Suppressor macrophage treated with lipopolysaccharide for 4 hours (primary cell): Measurements from ENCODE around the gene ATRIP.

ENCODE experiments used
- DNase-seq: peaks from one replicate; pipeline ENCODE4 v3.0.0-alpha.2; 2020

The ATRIP gene

DNA sequence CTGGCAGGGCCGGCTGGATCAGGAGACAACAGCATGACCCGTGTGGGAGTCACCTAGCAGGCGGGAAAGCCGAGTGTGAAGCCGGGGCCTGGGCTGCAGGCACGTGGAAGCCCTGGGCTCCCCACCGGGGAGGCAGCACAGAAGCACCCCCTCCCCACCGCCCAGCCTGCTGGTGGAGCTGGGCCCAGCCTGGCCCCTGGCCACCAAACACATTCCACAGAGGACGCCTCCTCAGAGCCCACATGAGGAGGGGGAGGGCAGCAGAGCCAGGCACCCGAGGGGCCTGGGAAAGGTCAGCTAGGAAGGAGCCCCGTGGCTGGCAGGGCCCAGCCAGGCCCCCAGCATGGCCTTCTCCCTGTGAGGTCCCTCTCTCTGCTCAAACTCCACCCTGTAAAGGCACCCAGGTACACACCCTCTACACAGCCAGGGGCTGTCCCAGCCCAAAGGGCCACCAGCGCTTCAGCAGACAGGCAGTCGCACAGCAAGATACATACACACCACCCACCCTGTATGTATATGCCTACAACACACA lies 21.2 kb upstream of the ATRIP start:
- DNase-seq: no peak

DNA sequence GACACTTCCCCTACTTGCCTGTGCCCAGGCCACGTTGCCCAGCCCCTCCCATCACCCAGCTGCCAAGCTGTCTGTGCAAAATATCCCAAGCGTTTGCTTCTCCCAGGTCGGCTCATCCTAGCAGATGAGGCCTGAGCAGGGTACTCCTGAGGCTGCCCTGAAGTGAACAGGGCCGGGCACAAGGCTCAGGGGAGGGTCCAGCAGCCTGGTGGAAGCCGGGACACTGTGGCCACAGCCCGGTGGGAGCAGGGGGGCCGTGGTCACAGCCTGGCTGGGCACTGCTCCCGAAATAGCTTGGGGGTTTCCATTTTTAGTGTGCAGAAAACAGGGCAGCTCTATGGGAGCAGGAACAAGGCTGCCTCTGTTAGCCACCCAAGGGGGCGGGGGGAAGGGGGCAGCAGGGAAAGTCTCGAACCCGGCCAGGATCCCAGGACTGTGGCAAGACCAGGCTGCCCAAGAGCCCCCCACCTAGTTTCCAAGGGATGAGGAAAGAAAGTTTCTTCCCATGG lies 20.1 kb upstream of the ATRIP start:
- DNase-seq: no peak

- DNase-seq: no peak
Measured at GRCh38 chr3:48426944-48427629, 19.4 kb upstream of the ATRIP start.

GRCh38 chr3:48427630-48427962 lies 18.9 kb upstream of the ATRIP start:
- DNase-seq: no peak

GRCh38 chr3:48428088-48428571 lies 18.4 kb upstream of the ATRIP start:
- DNase-seq: no peak

DNA sequence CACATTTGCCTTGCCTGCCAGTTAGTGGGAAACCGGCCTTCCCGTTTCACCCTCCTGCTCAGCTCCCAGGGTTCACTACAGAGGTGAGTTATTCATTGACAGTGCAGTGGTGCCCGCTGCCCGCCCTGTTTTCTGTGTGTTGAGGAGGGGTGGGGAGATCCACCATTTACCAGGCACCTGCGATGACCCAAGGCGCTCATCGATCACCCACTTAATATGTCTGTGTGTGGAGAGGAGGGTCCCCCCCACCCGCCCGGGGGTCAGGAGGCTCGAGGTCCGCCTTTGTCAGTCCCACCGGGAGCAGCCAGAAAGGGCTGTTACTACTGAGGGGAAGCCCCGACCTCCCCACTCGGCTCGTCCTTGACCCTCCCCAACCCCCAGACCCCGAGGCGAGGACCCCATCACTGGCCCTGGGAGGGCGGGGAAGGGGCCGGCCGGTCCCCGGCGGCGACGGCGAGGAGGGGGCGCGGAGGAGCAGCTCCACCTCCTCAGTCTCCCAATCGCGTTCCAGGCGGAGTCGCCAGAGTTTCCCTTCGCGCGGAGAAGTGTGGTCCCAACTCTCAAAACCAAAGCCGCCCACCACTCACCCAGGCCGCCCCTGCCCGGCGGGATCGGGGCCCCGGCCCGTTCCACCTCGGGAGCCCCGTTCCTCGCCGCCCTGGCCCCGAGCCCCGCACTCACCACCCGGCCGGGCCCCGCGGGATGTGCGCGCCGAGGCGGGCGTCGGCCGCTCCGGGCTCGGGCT lies 17.8 kb upstream of the ATRIP start:
- DNase-seq: no peak

- DNase-seq: peak; percentile 47
Measured at GRCh38 chr3:48429317-48429959, 17.1 kb upstream of the ATRIP start.

- DNase-seq: no peak
Measured at GRCh38 chr3:48429960-48430707, 16.4 kb upstream of the ATRIP start, which contains the start of gene PLXNB1. PLXNB1 (minus strand) TSS chr3:48430086; CDS start chr3:48424611, 5,475 bp downstream.

DNA sequence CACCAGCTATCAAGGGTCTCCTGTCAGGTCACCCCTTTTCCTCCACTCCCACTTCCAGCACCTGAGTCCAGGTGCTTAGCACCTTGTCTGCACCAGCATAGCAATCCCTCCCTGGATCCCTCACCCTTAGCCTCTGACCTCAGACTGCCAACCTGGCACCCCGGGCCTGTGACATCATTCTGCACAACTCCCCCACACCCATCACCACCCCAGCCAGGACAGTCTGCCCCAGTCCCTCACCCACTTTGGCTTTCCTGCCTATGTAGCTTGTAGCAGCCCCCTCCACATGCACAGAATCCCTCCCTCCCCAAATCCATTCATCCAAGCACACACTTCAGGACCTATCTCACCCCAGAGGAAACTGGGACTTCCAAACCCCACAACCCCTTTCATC lies 15.8 kb upstream of the ATRIP start:
- no peak for DNase-seq

- DNase-seq: no peak
Measured at GRCh38 chr3:48431224-48432029, 15.1 kb upstream of the ATRIP start.

DNA sequence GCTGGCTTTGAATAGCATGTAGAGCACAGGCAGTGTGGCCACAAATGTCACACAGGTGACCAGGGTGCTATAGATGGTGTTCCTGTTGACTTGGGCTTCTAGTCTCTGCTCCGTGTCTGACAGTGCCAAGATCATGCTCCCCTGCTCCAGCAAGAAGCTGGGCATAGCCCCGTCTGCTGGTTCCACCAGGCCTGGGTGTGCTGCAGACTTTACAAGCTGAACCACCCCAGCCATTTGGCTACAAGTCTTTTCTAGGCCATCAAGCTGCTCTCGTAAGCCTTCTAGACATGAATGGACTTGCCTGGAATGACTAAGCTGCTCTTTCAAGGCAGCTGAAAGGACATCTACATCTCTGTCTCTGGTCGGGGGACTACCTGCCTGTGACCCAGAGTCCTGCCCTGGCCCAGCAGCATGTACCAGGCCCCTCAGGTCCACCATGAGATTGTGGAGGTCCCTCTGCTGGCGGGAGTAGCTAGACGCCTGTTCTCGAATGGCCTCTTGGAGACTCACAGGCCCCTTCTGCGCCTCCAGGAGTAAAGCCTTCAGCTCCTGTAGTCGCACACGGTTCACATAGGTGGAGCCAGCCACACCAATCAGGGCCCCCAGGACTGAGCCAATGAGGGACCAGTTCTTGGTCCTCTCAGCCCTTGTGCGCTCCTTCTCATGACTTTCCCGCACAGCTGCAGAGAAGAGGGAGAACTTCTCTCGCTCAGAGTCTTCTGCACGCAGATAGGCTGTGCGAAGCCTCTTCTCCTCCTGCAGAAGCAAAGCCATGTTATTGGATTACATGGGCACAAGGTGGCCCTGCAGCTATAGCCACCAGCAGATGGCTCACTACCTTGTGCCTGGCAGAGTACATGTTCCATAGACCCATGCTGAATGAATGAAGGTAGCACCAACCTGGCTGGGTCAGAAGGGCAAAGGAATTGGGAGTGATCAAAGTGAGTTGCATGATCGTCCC lies 13.8 kb upstream of the ATRIP start:
- no peak for DNase-seq

- no peak for DNase-seq
Measured at GRCh38 chr3:48433472-48434118, 12.9 kb upstream of the ATRIP start.

- DNase-seq: no peak
Measured at GRCh38 chr3:48434591-48435222, 11.8 kb upstream of the ATRIP start.

DNA sequence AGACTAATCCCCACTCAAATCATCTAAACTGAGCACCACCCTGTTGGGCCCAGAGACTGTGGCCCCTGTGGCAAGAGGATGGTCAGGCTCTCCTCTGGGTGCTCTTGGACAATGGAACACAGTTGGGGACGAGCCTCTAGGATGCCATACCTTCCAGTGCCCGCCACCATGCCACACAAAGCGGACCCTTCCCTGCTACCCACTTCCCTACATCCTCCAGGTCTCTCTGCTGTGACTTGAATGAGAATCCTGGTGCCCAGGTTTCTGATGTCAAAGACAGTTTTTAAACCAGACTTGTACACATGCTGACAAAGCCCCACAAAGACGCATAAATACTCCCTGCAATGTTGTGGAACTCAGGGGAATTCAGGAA lies 11.3 kb upstream of the ATRIP start:
- DNase-seq: no peak

- peak; percentile 88 for DNase-seq
Measured at GRCh38 chr3:48435774-48436476, 10.6 kb upstream of the ATRIP start.

- DNase-seq: no peak
Measured at GRCh38 chr3:48436477-48436787, 10.1 kb upstream of the ATRIP start.

DNA sequence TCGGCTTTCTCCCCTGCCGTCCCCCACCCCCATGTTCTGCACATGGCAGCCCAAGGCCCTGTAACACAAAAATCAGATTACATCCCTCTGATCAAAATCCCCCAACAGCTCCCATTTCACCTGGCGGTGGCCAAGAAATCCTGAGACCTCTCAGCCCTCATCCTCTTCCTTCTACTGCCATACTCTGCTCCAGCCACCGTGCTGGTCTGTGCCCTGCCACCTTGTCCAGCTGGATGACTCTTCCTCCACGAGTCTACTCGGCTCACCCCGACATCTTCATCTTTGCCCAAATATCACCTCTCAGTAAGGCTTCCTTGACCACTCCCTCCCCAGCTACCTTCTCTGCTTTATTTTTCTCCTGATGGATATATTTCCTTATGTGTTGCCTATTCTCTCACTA lies 9.7 kb upstream of the ATRIP start:
- DNase-seq: no peak

DNA sequence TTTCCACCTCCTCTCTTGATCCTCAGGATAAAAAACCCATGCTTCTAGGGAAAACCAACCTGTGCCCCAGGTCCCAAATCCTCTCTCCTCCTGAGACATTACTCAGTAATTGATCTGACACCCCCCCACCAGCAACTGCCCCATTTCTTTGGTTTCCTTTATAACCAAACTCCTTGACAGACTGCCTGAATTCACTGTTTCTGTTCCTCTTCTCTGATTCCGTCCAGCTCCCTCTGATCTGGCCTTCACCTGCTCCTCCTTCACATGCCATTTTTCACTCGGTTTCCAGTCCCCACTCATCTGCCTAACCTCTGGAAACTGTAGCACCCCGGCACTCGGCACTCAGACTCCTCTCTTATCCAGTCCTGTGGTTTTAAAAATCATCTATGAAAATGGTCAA lies 8.7 kb upstream of the ATRIP start:
- DNase-seq: no peak
